WERI-Rb-1 (cell line): Measurements from ENCODE around the gene NPAS3.

Source experiments
- DNase-seq: peaks from one replicate; pipeline ENCODE4 v3.0.0-alpha.2; 2020
- H3K27ac ChIP-seq: fragments of 250-450 bp; sonication (Bioruptor Pico); 2 replicates; pipeline ENCODE4 v1.5.1; 2020; ENCODE audit warnings: mild to moderate bottlenecking, moderate library complexity
- H3K27me3 ChIP-seq: fragments of 250-450 bp; sonication (Bioruptor Pico); 2 replicates; pipeline ENCODE4 v1.5.1; 2021; ENCODE audit warnings: mild to moderate bottlenecking, low read depth, moderate library complexity; ENCODE audit not compliant: insufficient read depth, severe bottlenecking
- H3K36me3 ChIP-seq: fragments of 250-450 bp; sonication (Bioruptor Pico); 2 replicates; pipeline ENCODE4 v1.5.1; 2020; ENCODE audit warnings: mild to moderate bottlenecking, moderate library complexity
- H3K4me3 ChIP-seq: 2 replicates; pipeline ENCODE4 v1.5.1; 2011; ENCODE audit warnings: low read depth, mild to moderate bottlenecking, control low read depth, low read length
- H3K9me3 ChIP-seq: fragments of 250-450 bp; sonication (Bioruptor Pico); 2 replicates; pipeline ENCODE4 v1.5.1; 2021; ENCODE audit warnings: mild to moderate bottlenecking, moderate library complexity; ENCODE audit not compliant: severe bottlenecking
- TF ChIP-seq, protein P1 (sequence below): IDR thresholded peaks from 2 replicates; pipeline ENCODE4 v1.5.1; 2011; ENCODE audit warnings: low read depth, mild to moderate bottlenecking, control low read depth, inconsistent platforms, low read length

Gene NPAS3

DNA sequence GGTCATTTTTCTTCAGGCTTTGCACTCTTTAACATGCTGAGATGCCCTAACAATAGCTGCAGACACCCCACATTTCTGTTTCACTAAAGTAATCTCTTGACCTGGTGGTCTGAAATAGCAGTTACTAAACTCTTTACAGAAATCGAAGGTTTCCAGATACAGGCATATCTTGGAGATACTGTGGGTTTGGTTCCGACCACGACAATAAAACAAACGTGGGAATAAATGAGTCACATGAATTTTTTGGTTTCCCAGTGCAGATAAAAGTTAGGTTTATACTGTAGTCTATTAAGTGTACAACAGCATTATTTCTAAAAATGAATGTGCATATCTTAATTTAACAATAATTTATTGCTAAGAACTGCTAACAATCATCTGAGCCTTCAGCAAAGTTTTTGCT is 803.5 kb downstream of the NPAS3 start:
- TF ChIP-seq, protein P1, sequence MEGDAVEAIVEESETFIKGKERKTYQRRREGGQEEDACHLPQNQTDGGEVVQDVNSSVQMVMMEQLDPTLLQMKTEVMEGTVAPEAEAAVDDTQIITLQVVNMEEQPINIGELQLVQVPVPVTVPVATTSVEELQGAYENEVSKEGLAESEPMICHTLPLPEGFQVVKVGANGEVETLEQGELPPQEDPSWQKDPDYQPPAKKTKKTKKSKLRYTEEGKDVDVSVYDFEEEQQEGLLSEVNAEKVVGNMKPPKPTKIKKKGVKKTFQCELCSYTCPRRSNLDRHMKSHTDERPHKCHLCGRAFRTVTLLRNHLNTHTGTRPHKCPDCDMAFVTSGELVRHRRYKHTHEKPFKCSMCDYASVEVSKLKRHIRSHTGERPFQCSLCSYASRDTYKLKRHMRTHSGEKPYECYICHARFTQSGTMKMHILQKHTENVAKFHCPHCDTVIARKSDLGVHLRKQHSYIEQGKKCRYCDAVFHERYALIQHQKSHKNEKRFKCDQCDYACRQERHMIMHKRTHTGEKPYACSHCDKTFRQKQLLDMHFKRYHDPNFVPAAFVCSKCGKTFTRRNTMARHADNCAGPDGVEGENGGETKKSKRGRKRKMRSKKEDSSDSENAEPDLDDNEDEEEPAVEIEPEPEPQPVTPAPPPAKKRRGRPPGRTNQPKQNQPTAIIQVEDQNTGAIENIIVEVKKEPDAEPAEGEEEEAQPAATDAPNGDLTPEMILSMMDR = no peak
- DNase-seq = no peak

DNA sequence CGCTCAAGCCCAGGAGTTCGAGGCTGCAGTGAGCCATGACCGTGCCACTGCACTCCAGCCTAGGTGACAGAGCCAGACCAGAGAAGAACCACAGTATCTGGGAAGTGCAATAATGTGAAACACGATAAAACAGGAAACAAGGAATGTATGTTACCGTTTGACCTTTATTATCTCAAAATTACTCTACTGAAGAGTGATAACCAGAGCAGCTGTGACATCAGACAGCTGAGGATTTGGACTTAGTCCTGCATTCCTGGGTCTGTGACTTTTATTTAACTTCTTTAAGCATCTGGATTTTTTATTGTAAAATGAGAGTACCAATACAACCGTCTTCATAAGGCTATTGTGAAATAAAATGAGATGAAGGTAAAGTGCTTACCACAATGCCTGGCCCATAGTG is 806.5 kb downstream of the NPAS3 start:
- H3K9me3 ChIP-seq = no peaks in the 10 kb centered on the region
- no peak overlapping the region for H3K27ac ChIP-seq
- H3K36me3 ChIP-seq = no peaks in the 10 kb centered on the region
- no peak for DNase-seq
- TF ChIP-seq, protein P1 = no peak
- no peak overlapping the region for H3K4me3 ChIP-seq
- H3K27me3 ChIP-seq = no peaks in the 10 kb centered on the region

More for the DNA sequence above, 803.5 kb downstream of the NPAS3 start:
- no peaks in the 10 kb centered on the region for H3K27me3 ChIP-seq
- H3K9me3 ChIP-seq = no peaks in the 10 kb centered on the region
- H3K4me3 ChIP-seq = no peak overlapping the region
- no peaks in the 10 kb centered on the region for H3K36me3 ChIP-seq
- no peak overlapping the region for H3K27ac ChIP-seq

DNA sequence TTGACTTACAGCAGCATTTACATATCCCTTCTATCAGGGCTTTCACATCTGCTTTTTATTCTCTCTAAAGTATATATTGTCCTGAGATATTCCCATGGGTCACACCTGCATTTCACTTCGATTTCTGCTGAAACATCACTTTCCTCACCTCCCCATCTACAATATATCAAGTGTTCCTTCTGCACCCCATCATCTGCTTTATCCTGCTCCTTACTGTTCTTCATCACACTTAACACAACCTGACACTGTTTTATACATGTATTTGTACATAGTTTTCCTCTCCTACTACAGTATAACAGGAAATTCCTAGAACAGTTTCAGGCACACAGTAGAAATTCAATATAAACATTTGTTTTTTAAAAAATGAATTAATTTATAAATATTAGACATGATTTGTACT is 809.1 kb downstream of the NPAS3 start:
- no peak overlapping the region for H3K4me3 ChIP-seq
- H3K9me3 ChIP-seq = no peaks in the 10 kb centered on the region
- DNase-seq = no peak
- no peaks in the 10 kb centered on the region for H3K36me3 ChIP-seq
- no peaks in the 10 kb centered on the region for H3K27me3 ChIP-seq
- TF ChIP-seq, protein P1 = no peak
- H3K27ac ChIP-seq = no peak overlapping the region

DNA sequence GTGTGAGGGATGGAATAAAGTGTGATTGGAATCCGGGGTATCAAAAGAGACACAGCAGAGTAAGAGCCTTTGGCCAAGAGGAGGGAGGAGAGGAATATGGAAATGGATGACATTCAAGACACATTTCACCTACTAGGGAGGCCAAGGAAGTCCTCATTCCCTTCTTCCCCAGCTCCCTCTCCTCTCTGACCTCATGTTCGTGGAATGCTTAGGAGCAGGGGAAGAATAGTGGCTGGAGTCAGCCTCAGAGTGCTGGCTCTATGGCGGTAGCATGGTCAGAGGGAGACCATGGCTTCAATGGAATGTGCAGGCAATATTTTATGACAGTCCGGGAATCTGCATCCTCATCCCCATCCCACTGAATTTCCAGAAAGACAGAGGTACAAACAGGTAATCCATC is 815.6 kb downstream of the NPAS3 start:
- no peak for DNase-seq
- Histone ChIP-seq H3K27me3 (no peaks in the 10 kb centered on the region), H3K4me3 (no peak overlapping the region), H3K9me3 (peaks cover 6% of the 10 kb centered on the region), H3K27ac (no peak overlapping the region), H3K36me3 (no peaks in the 10 kb centered on the region)
- TF ChIP-seq, protein P1 = no peak

DNA sequence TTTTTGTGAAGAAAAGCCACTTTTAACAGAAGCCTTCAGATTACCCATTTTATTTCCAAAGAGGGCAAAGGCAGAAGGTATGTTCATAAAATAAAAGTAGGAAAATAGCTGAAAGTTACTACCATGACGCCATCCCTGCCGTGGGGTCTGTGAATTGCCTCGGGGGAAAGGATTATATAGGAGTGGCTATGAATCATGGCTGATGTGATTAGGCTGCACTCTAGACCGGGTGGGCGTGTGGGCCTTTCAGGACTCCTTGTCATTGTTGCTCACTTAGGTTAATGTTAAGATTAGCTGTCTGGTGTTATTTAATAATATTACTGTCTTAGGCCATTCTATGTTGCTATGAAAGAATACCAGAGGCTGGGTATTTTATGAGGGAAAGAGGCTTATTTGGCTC is 816.7 kb downstream of the NPAS3 start:
- Histone ChIP-seq H3K27me3 (no peaks in the 10 kb centered on the region), H3K9me3 (peaks cover 6% of the 10 kb centered on the region), H3K36me3 (no peaks in the 10 kb centered on the region), H3K27ac (no peak overlapping the region), H3K4me3 (no peak overlapping the region)
- TF ChIP-seq, protein P1 = no peak
- no peak for DNase-seq

DNA sequence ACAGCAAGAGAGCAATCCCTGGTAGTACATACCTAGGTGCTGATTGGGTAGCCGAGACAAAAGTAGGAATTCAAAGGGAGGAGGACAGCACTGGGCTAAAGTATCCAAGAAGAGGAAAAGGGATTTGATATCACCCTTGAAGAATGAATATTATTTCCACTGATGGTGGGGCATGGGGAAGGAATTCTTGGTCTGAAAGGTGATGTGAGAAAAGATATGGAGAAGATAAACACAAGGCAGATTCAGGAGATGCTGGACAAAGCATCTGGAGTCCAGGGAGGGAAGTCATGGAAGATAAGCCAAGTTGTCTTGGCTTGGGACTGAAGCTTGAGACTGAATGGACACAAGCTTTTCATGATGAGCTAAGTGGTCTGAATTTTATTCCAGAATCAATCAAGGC is 818.2 kb downstream of the NPAS3 start:
- no peak for DNase-seq
- Histone ChIP-seq H3K27me3 (no peaks in the 10 kb centered on the region), H3K9me3 (peaks cover 6% of the 10 kb centered on the region), H3K36me3 (no peaks in the 10 kb centered on the region), H3K27ac (no peak overlapping the region), H3K4me3 (no peak overlapping the region)
- TF ChIP-seq, protein P1 = no peak
